ENCODE results near the gene PKNOX2. TPM values are rescaled to one million over a fixed set of nuclear protein-coding genes. Genes with fewer than 3 reads are reported as not detected.

Gene PKNOX2
- total RNA-seq, 1 donor from 2014 or later = 5.8 TPM

GRCh38 chr11:125148743-125149142 lies 15.8 kb upstream of the PKNOX2 start:
- DNase-seq = no peak
- intact Hi-C loops (cut with DNase I) = no loop called here
- no peak for ATAC-seq (ENCODE audit: poor library complexity)

- intact Hi-C loops (cut with DNase I) = no loop called here
- ATAC-seq (ENCODE audit: poor library complexity) (no peak), DNase-seq (no peak)
These were observed 10.7 kb upstream of the PKNOX2 start for GRCh38 chr11:125153837-125154236.

- ATAC-seq (ENCODE audit: poor library complexity) = no peak
- intact Hi-C loops (cut with DNase I) = no loop called here
- no peak for DNase-seq
These were observed 10.0 kb upstream of the PKNOX2 start for GRCh38 chr11:125154378-125155099.

- intact Hi-C loops (cut with DNase I) = no loop called here
- ATAC-seq (ENCODE audit: poor library complexity) (no peak), DNase-seq (no peak)
These were observed 9.5 kb upstream of the PKNOX2 start for GRCh38 chr11:125155100-125155444.

GRCh38 chr11:125155767-125156166 lies 8.8 kb upstream of the PKNOX2 start:
- intact Hi-C loops (cut with DNase I) = no loop called here
- ATAC-seq (ENCODE audit: poor library complexity) (no peak), DNase-seq (no peak)

GRCh38 chr11:125156346-125157117 lies 8.0 kb upstream of the PKNOX2 start:
- ATAC-seq (ENCODE audit: poor library complexity) (no peak), DNase-seq (no peak)
- intact Hi-C loops (cut with DNase I) = no loop called here

- ATAC-seq (ENCODE audit: poor library complexity) (no peak), DNase-seq (no peak)
- intact Hi-C loops (cut with DNase I) = no loop called here
These were observed 7.3 kb upstream of the PKNOX2 start for GRCh38 chr11:125157118-125157733.

- DNase-seq (no peak), ATAC-seq (ENCODE audit: poor library complexity) (no peak)
- intact Hi-C loops (cut with DNase I) = no loop called here
These were observed 6.4 kb upstream of the PKNOX2 start for GRCh38 chr11:125157953-125158680.

- intact Hi-C loops (cut with DNase I) = loop anchor here (10.0 kb wide), 1 partner anchor 242 kb away; no protein-coding TSS in a partner anchor
- DNase-seq = no peak
- no peak for ATAC-seq (ENCODE audit: poor library complexity)
These were observed 1.8 kb upstream of the PKNOX2 start for GRCh38 chr11:125162743-125163142.

- intact Hi-C loops (cut with DNase I) = loop anchor here (2.0 to 10.0 kb wide), 2 partner anchors 185 to 241 kb away; no protein-coding TSS in a partner anchor
- ATAC-seq (ENCODE audit: poor library complexity) (no peak), DNase-seq (no peak)
These were observed 1.0 kb upstream of the PKNOX2 start for GRCh38 chr11:125163431-125164063.

GRCh38 chr11:125164091-125164421 lies 495 bp upstream of the PKNOX2 start:
- no peak for DNase-seq
- no peak for ATAC-seq (ENCODE audit: poor library complexity)
- intact Hi-C loops (cut with DNase I) = loop anchor here (2.0 to 10.0 kb wide), 2 partner anchors 185 to 241 kb away; no protein-coding TSS in a partner anchor

- DNase-seq = peak; percentile 57
- ATAC-seq (ENCODE audit: poor library complexity) = peak; percentile 24
- intact Hi-C loops (cut with DNase I) = loop anchor here (2.0 to 10.0 kb wide), 2 partner anchors 184 to 240 kb away; no protein-coding TSS in a partner anchor
These were observed 726 bp downstream of the PKNOX2 start for GRCh38 chr11:125165111-125165842.

- DNase-seq = peak; percentile 47
- intact Hi-C loops (cut with DNase I) = loop anchor here (2.0 to 10.0 kb wide), 2 partner anchors 183 to 239 kb away; no protein-coding TSS in a partner anchor
- peak; percentile 11 for ATAC-seq (ENCODE audit: poor library complexity)
These were observed 1.6 kb downstream of the PKNOX2 start for GRCh38 chr11:125165843-125166763.

GRCh38 chr11:125166764-125167291 lies 2.3 kb downstream of the PKNOX2 start:
- intact Hi-C loops (cut with DNase I) = loop anchor here (10.0 kb wide), 1 partner anchor 238 kb away; no protein-coding TSS in a partner anchor
- DNase-seq (no peak), ATAC-seq (ENCODE audit: poor library complexity) (no peak)

- DNase-seq (peak; percentile 65), ATAC-seq (ENCODE audit: poor library complexity) (no peak)
- intact Hi-C loops (cut with DNase I) = loop anchor here (10.0 kb wide), 1 partner anchor 237 kb away; no protein-coding TSS in a partner anchor
These were observed 2.9 kb downstream of the PKNOX2 start for GRCh38 chr11:125167292-125167953.
